ENCODE data around the gene HSD17B8.

- TF ChIP-seq EZH2 (IDR thresholded peaks at IDR 0.05; ENCODE audit: borderline replicate concordance, low read length), result no peak
- TF ChIP-seq, protein P1, sequence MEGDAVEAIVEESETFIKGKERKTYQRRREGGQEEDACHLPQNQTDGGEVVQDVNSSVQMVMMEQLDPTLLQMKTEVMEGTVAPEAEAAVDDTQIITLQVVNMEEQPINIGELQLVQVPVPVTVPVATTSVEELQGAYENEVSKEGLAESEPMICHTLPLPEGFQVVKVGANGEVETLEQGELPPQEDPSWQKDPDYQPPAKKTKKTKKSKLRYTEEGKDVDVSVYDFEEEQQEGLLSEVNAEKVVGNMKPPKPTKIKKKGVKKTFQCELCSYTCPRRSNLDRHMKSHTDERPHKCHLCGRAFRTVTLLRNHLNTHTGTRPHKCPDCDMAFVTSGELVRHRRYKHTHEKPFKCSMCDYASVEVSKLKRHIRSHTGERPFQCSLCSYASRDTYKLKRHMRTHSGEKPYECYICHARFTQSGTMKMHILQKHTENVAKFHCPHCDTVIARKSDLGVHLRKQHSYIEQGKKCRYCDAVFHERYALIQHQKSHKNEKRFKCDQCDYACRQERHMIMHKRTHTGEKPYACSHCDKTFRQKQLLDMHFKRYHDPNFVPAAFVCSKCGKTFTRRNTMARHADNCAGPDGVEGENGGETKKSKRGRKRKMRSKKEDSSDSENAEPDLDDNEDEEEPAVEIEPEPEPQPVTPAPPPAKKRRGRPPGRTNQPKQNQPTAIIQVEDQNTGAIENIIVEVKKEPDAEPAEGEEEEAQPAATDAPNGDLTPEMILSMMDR (IDR thresholded peaks at IDR 0.05; ENCODE audit: low read length), result no peak
Observed at GRCh38 chr6:33156561-33156960, 47.9 kb upstream of the HSD17B8 start.

Measured in OCI-LY1 (cell line).